ENCODE measurements around the gene AHI1.

DNA sequence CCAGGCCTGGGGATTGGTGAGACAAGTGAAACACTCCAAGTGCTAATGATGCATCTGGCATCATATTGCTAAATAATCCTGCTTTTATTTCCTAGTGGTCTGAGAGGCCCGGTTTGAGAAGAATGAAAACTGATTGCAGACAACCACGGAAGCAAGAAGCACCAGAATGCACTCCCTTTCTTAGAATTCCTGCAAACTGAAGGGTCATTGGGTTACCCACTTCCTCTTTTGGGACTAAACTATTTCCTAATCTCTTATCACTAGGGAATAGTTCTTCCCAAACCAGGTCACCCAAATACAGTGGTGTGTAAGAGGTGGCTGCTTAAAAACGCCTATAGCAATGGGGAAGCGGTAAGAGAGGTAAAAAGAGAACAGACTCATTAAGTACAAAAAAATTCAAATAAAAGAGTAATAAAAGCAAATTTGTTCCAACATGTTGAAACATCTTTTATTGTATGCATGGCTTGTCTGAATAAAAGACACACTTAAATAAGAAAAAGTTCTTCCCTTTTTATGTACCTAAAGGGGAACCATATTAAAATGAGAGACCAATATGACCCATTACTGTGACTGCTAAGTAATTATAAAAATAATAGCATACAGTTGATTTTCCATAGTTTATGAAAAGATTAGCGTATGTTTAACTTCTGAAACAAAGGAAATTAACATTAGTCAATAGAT is 190.7 kb downstream of the AHI1 start:
- TF ChIP-seq ZNF24 (IDR thresholded peaks at IDR 0.05) (no peak), BCL3 (IDR thresholded peaks at IDR 0.05; ENCODE audit: borderline replicate concordance, insufficient read depth, low read depth, low read length, poor library complexity, severe bottlenecking) (no peak), EZH2 (IDR thresholded peaks at IDR 0.05; ENCODE audit: borderline replicate concordance, control insufficient read depth, low read depth, low read length) (no peak), SRF (IDR thresholded peaks at IDR 0.05; ENCODE audit: low read depth in 2 of 2, low read length in 2 of 2) (no peak), MTA2 (IDR thresholded peaks at IDR 0.05; ENCODE audit: low read depth) (no peak), EGR1 (IDR thresholded peaks at IDR 0.05; ENCODE audit: borderline replicate concordance in 1 of 2, low read depth in 2 of 2, low read length in 2 of 2) (no peak), POLR2A (IDR thresholded peaks at IDR 0.05; ENCODE audit: low read depth, low read length) (no peak), MYC (IDR thresholded peaks at IDR 0.05; ENCODE audit: insufficient read depth, insufficient read length, insufficient replicate concordance, low read length, severe bottlenecking) (no peak), RAD21 (IDR thresholded peaks at IDR 0.05; ENCODE audit: insufficient read depth, low read depth, low read length) (no peak)
- TF ChIP-seq, protein P1, sequence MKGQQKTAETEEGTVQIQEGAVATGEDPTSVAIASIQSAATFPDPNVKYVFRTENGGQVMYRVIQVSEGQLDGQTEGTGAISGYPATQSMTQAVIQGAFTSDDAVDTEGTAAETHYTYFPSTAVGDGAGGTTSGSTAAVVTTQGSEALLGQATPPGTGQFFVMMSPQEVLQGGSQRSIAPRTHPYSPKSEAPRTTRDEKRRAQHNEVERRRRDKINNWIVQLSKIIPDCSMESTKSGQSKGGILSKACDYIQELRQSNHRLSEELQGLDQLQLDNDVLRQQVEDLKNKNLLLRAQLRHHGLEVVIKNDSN (IDR thresholded peaks at IDR 0.05; ENCODE audit: borderline replicate concordance, extremely low read length, insufficient read depth, low read depth, low read length) = no peak
- TF ChIP-seq, protein P2, sequence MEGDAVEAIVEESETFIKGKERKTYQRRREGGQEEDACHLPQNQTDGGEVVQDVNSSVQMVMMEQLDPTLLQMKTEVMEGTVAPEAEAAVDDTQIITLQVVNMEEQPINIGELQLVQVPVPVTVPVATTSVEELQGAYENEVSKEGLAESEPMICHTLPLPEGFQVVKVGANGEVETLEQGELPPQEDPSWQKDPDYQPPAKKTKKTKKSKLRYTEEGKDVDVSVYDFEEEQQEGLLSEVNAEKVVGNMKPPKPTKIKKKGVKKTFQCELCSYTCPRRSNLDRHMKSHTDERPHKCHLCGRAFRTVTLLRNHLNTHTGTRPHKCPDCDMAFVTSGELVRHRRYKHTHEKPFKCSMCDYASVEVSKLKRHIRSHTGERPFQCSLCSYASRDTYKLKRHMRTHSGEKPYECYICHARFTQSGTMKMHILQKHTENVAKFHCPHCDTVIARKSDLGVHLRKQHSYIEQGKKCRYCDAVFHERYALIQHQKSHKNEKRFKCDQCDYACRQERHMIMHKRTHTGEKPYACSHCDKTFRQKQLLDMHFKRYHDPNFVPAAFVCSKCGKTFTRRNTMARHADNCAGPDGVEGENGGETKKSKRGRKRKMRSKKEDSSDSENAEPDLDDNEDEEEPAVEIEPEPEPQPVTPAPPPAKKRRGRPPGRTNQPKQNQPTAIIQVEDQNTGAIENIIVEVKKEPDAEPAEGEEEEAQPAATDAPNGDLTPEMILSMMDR (IDR thresholded peaks at IDR 0.05 in 2 of 3, conservative IDR thresholded peaks at IDR 0.05 in 1 of 3; ENCODE audit: control insufficient read depth in 2 of 3, extremely low read depth in 1 of 3, insufficient read depth in 1 of 3, low read depth in 3 of 3, low read length in 3 of 3) = no peak

Measured in GM12878 (cell line).